GM12892 (cell line): Measurements from ENCODE around the gene PDE7B.

ENCODE experiments used
- DNase-seq: peaks from one replicate; pipeline ENCODE4 v3.0.0; 2011; ENCODE audit not compliant: insufficient read length
- FAIRE-seq: peaks from 2 replicates; lab custom pipeline; 2011; peaks lifted over from hg19 to GRCh38; lab: Jason Lieb, UNC
- POLR2A ChIP-seq: IDR thresholded peaks from 2 replicates; pipeline ENCODE4 v1.6.1; 2011; ENCODE audit warnings: low read depth, low read length, control low read depth
- POLR2AphosphoS5 ChIP-seq: IDR thresholded peaks from 2 replicates; pipeline ENCODE4 v1.6.1; 2011; ENCODE audit warnings: low read depth, low read length, control low read depth
- TAF1 ChIP-seq: IDR thresholded peaks from 2 replicates; pipeline ENCODE4 v1.6.1; 2011; ENCODE audit warnings: low read depth, mild to moderate bottlenecking, control low read depth, low read length, borderline replicate concordance

The PDE7B gene

DNA sequence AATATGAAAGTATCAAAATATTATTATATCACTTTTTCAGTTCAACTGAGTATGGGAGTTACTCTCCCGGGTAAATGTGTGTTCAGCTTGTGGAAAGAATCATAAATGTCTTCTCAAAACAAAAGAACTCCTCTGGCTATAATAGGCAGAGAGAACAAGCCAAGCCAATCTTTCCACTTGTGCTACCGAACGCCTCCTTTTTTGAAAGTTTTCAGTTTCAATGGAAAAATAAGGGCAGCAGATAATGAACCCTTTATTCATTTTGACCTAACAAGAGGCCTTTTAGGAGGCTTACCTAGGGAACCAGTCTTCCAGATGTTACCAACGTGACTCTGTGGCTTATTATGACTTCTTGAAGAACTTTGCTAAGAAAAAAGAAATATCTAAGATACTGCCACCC, 67.5 kb downstream of the PDE7B start:
- TF ChIP-seq TAF1 (no peak), POLR2A (no peak), POLR2AphosphoS5 (no peak)
- no peak for DNase-seq
- no peak for FAIRE-seq

DNA sequence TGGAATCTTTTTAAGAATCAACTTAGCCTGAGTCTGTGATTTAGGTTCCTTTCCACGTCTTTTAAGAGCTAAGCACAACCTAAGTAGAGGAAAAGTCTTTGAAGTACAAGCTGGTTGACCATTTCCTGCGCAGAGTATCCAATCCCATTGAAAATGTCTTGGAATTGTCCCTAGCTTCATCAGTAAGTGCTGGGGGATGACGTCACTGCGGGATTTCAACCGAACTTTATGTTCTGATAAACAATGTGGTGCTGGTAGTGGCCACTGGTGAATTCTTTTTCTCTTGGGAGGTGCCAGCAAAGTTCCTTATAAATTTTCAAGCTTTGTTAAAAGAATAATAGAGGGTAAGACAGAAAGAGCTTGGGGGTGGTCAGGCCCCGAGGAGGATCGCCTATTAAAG, 69.2 kb downstream of the PDE7B start:
- FAIRE-seq (no peak), DNase-seq (no peak)
- no peak for TF ChIP-seq POLR2A
- TF ChIP-seq POLR2AphosphoS5: no peak
- TF ChIP-seq TAF1: no peak

DNA sequence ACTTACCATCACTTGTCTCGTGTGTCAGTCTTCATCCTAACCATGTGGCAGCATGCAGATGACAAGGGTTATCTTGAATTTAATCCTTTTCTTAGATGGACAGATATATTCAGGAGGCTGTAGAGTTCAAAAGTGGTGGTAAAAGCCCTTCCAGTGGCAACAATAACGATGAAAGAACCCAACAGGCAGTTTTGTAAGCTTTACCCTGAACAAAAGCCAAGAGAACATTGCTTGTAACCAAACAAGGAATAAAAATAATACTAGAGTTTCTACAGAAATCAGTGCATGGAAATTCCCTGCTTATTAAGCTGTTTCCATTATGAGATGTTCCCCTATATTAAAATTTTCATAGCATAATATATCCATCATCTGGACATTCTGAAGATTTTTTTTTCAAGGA, 69.7 kb downstream of the PDE7B start:
- DNase-seq (no peak), FAIRE-seq (no peak)
- no peak for TF ChIP-seq POLR2AphosphoS5
- TF ChIP-seq POLR2A: no peak
- no peak for TF ChIP-seq TAF1

DNA sequence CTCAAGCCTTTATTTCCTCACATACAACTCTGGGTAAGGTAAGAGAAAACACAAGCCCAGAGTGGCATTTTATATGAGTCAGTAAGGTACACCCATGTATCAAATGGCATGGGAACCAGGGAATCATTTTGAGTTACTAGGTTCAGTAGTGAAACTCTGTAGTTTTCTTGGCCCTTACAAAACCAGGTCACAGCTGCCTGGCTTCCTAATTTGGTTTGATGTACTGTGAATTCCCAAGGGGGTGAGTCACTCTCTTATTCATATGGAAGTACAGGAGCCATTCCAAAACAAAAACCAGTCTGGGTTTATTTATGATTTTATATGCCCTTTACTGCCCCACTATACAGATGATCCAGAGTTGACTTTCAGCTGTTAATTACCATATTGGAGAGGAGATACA, 70.7 kb downstream of the PDE7B start:
- TF ChIP-seq TAF1: no peak
- TF ChIP-seq POLR2A: no peak
- no peak for TF ChIP-seq POLR2AphosphoS5
- DNase-seq: no peak
- no peak for FAIRE-seq

DNA sequence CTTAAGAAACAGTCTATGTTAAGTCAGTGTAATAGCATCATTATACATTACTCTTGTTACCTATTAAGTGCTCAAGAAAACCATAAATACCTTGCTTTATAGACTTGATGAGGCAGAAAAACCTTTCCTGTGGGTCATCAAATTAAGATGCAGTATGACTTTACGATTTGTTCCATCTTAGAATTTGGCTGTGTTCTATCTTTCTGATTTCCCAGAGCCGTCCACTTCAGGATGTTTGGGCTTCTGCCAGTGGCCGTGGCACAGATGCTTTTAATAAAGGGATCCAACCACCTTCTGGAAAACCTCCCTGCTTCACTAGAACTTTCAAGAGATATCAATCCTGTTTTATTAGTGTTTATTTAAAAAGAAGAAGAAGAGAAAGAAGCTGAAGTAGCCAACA, 71.2 kb downstream of the PDE7B start:
- DNase-seq: no peak
- FAIRE-seq: no peak
- no peak for TF ChIP-seq TAF1
- TF ChIP-seq POLR2AphosphoS5: no peak
- no peak for TF ChIP-seq POLR2A

DNA sequence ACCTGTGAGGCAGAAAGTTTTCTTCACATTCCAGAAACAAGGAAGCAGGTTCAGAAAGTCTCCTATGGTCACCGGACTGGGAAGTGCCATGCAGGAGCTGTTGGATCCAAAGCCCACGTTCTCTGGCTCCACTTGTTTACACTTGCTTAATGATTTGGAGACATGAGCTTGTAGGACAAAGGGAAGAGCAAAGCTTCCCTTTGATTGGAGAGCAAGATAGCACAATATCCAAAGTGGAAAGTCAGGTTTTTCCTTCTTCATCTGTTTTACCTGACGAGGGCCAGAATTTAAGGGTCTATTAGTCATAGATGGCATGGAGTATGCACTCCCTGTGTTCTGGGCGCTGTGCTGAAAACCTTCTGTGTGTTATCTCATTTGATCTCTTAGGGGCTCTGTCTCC, 81.2 kb downstream of the PDE7B start:
- no peak for TF ChIP-seq POLR2AphosphoS5
- no peak for TF ChIP-seq POLR2A
- TF ChIP-seq TAF1: no peak
- DNase-seq (no peak), FAIRE-seq (no peak)

DNA sequence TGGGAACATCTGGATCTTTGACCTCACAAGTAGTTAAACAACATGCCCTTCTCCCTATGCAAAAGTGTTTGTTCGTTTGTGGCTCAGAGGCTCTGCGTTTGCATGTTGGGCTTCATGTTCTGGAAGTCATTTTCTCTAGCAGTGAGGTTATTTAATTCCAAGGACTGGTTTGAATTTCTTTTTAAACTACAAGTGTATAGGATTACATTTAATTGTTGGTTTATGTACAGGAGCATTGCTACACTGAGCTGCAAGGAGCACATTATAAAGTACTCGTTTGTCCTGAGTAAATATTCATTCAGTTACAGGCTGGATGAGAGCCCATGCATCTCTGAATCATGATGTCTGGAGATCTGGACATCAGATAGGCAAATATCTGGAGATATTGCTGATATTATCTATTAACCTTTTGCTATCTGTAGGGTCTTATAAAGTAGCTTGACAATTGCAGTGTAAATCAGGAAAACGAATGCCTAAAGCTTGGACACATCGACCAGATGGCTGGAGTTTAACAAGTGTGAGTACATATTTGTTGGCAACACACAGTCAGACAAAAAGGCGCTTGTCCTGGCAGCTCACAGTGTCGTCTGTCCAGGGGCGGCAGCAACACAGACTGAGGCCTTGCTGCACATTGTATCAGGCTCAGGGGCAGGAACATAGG, 84.6 kb downstream of the PDE7B start:
- FAIRE-seq (no peak), DNase-seq (no peak)
- no peak for TF ChIP-seq POLR2AphosphoS5

DNA sequence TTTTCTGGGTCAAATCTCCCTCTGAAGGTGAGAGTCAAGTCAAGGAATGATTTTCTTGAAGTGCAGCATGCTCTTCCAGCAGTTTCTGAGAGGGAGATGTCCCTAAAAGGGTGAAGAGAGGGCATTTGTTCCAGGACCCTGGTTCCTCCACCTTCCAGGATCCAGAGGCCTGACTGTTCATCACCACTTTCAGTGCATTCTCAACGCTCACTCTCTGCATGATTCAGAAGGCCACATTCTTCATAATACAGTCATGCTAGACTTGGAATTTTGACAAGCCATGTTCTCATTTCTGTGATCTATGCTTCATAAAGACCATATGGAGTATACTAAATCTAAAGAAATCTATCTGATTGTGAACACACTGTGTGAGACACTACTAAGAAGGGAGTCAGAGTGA, 85.1 kb downstream of the PDE7B start:
- DNase-seq (no peak), FAIRE-seq (no peak)
- no peak for TF ChIP-seq TAF1
- TF ChIP-seq POLR2AphosphoS5: no peak
- no peak for TF ChIP-seq POLR2A

DNA sequence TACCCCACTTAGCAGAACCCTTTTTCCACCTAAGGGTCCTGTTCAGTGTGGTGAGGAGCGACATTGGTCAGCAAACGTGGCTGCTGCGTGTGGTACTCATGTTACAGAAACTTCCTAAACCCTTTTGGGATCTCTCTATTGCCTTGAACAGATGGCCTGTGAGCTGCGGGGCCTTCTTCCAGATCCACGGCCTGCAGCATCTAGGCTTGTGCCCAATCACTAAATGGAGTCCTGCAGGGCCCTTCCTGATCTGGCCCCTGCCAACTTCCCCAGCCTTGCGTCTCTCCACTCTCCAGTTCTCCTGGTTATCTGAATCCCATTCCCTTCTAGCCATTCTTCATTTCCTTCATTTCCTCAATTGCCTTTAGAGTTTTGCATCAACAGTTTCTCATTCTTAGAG, 85.6 kb downstream of the PDE7B start:
- no peak for DNase-seq
- FAIRE-seq: no peak
- TF ChIP-seq POLR2A (no peak), TAF1 (no peak)

DNA sequence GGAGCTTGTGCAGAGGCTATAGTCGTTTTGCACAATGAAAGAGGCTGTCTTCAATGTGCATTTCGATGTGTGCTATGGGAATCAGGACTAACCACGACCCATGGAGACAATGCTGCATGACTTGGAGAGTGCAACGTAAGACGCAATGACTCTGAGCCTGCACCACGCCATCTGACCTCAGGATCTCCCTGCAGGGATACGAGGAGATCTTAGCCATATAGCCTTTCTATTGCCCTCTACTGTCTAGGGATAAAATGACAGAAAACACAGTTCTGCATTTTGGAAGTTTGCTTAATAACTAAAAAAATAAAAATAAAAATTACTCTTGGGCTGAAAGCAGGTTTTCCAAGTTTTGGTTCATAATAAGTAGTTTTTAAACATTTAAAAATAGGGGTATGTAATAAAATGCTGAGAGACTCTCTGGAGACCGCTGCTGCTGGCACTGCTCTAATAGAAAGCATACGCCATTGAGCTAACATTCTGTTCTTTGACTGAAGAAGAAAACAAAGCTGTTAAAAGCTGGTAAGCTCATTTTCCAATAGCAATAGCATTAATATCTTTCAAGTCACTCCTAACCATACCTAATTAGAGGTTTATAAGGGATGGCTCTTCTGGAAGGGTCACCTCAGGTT, 87.2 kb downstream of the PDE7B start:
- TF ChIP-seq POLR2A (no peak), POLR2AphosphoS5 (no peak), TAF1 (no peak)
- FAIRE-seq (no peak), DNase-seq (no peak)

DNA sequence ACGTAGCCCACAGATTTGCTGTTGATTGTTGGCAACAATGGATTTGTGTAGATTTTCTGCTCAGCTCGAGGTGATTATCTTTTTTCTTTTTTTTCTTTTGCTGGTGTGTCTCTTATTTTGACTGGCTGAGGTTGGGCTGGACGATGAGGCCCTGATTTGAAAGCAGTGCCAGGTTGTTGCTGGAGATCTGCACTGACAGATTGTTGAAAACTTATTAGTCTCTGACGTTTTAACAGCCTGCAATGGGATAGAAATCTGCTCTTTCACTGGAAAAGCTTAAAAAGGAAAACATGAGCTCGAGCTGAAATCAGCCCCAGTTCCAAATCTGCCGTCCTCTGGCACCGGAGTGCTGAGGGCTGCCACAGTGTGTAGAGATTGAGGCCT, 87.7 kb downstream of the PDE7B start:
- DNase-seq: no peak
- FAIRE-seq: no peak
- TF ChIP-seq POLR2AphosphoS5 (no peak), TAF1 (no peak), POLR2A (no peak)

DNA sequence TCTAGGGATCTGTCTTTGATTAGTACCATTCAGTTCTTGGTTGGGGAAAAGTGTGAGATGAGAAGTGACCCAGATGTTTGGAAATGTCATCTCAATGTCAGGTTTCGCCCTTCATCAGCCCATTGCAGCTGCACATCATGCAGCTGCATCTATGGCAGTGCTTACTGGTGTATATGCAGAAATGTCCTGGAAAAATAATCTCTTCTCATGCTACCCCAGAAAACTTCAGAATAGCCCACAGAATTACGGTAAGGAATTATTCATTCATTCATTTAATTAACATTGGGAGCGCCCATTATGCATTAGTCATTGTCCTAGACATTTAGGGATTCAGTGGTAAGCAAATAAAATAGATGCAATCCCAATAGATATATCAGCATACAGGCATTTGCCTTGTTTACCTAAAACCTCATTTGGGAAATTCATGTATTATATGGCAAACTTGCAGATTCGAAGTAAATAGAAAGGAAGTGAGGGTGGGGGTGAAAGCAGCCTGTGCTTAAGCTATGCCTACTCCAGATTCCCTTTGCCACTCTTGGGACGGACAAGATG, 89.2 kb downstream of the PDE7B start:
- FAIRE-seq: no peak
- DNase-seq: no peak
- no peak for TF ChIP-seq POLR2A
- no peak for TF ChIP-seq TAF1
- no peak for TF ChIP-seq POLR2AphosphoS5
